ENCODE measurements around the gene FLNC. TPM values are rescaled to one million over a fixed set of nuclear protein-coding genes. Genes with fewer than 3 reads are reported as not detected.

The FLNC gene
- total RNA-seq, 4 donors from 2014 or later, result 5.7 to 12.6 (median 9.3) TPM

- no peak for DNase-seq
- H3K27me3 ChIP-seq, result no peaks in the 10 kb centered on the region
- no peaks in the 10 kb centered on the region for H3K36me3 ChIP-seq
- no peak overlapping the region for H3K27ac ChIP-seq
- H3K4me1 ChIP-seq, result peaks cover 0 to 3% of the 10 kb centered on the region in 2 donors
- H3K9me3 ChIP-seq, result no peaks in the 10 kb centered on the region
- no peak for TF ChIP-seq CTCF (IDR thresholded peaks at IDR 0.05)
- no peak for TF ChIP-seq POLR2A (IDR thresholded peaks at IDR 0.05)
- intact Hi-C loops (cut with DNase I), result no loop called here
- H3K4me3 ChIP-seq (replicated peaks in 1 of 3), result no peak overlapping the region
- WGBS, 2 donors, result 90 to 95% methylated on average over 21 of the region's 22 CpGs
Measured at GRCh38 chr7:128838109-128838779, 8.0 kb downstream of the FLNC start.

DNA sequence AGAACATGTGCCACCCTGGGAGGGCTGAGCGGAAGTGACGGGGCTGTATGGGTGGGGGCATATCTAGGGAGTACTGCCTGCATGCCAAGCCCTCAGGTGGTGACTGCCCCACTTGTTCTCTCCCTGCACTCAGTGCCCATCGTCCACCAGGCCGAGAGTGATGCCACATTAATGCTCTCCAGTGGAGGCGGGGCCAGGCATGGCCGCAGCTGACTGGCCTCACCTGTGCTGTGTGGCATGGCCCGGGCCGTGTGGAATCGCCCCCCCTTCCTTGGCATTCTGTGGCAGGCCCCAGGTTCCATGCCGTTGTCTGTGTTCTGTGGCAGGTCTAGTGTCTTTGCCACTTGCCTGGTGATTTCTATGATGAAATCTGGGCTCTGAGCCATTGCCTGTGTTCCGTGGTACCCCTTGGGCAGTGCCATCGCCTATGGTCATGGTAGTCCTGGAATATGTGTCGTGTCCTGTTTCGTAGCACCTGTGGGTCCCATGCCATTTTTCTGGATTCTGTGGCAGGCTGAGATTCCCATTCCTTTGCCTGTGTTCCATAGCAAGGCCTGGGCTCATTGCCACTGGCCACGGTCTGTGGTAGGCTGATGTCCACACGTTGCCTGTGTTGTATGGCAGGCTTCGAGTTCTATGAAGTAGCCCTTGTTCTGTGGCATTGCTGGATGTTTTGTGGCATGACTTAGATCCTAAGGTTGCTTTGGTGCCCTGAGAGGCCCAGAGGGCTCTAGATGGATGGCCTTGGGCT is 8.9 kb downstream of the FLNC start:
- Histone ChIP-seq H3K4me3 (replicated peaks in 1 of 3) (no peak overlapping the region), H3K9me3 (no peaks in the 10 kb centered on the region), H3K36me3 (no peaks in the 10 kb centered on the region), H3K4me1 (no peaks in the 10 kb centered on the region), H3K27ac (no peak overlapping the region), H3K27me3 (no peaks in the 10 kb centered on the region)
- WGBS, 2 donors, result 91 to 93% methylated on average over 7 to 10 of the region's 17 CpGs
- intact Hi-C loops (cut with DNase I), result no loop called here
- TF ChIP-seq POLR2A (IDR thresholded peaks at IDR 0.05) (no peak), CTCF (IDR thresholded peaks at IDR 0.05) (no peak)
- no peak for DNase-seq

DNA sequence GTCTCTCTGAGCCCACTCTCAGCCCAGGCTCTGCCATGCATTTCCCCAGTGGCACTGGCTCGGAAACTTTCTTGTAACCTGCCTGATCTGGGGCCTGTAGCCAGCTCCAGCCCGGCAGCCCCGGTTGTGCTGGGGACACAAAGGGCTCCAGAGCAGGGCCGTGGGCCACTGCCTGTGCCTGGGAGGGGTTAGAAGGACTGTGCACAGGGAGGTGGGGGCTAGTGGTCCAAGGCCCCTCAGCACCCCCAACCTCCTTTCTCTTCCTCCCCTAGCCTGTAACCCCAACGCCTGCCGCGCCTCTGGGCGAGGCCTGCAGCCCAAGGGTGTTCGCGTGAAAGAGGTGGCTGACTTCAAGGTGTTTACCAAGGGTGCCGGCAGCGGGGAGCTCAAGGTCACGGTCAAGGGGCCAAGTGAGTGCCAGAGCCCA is 9.6 kb downstream of the FLNC start:
- no peaks in the 10 kb centered on the region for H3K27me3 ChIP-seq
- no peak for TF ChIP-seq POLR2A (IDR thresholded peaks at IDR 0.05)
- no peak for TF ChIP-seq CTCF (IDR thresholded peaks at IDR 0.05)
- no peak for DNase-seq
- no peaks in the 10 kb centered on the region for H3K4me1 ChIP-seq
- no peak overlapping the region for H3K4me3 ChIP-seq (replicated peaks in 1 of 3)
- H3K27ac ChIP-seq, result no peak overlapping the region
- intact Hi-C loops (cut with DNase I), result no loop called here
- 83 to 91% methylated on average over 9 to 12 of the region's 13 CpGs for WGBS, 2 donors
- no peaks in the 10 kb centered on the region for H3K9me3 ChIP-seq
- no peaks in the 10 kb centered on the region for H3K36me3 ChIP-seq

DNA sequence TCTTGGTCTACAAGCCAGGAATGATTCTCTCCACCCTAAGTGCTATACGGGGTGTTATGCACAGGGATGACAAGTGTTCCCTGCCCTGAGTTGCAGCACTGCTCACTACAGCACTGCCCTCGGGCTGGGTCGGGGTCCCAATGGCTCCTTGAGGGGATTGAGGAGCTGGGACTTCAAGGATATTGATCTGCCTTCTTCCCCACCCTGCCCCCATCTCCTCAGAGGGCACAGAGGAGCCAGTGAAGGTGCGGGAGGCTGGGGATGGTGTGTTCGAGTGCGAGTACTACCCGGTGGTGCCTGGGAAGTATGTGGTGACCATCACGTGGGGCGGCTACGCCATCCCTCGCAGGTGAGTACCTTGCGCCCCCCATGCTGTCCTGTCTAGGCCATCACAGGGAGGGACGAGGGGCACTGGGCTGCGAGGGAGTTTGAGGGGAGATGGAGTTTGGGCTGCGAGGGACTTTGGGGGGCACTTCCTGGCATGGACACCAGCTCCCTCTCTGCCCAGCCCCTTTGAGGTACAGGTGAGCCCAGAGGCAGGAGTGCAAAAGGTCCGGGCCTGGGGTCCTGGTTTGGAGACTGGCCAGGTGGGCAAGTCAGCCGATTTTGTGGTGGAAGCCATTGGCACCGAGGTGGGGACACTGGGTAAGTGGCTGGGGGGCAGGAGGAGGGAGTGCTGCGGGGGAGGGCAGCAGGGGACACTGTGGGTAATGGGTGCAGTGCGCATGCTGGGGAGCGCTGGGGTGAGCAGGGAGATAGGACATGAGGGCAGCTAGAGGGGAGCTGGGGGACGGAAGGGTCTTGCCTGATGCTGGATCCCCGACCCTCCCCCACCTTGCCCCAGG is 10.3 kb downstream of the FLNC start:
- no peaks in the 10 kb centered on the region for H3K36me3 ChIP-seq
- DNase-seq, result no peak
- intact Hi-C loops (cut with DNase I), result no loop called here
- TF ChIP-seq CTCF (IDR thresholded peaks at IDR 0.05) (no peak), POLR2A (IDR thresholded peaks at IDR 0.05) (no peak)
- H3K9me3 ChIP-seq, result no peaks in the 10 kb centered on the region
- no peaks in the 10 kb centered on the region for H3K27me3 ChIP-seq
- no peaks in the 10 kb centered on the region for H3K4me1 ChIP-seq
- WGBS, 2 donors, result 88 to 94% methylated on average over 21 to 22 of the region's 23 CpGs
- no peak overlapping the region for H3K27ac ChIP-seq
- H3K4me3 ChIP-seq (replicated peaks in 1 of 3), result no peak overlapping the region
